ENCODE data around the gene MKLN1.
A peak's percentile ranks its signal among the peaks of the same experiment; 100 is the strongest.

Gene MKLN1

GRCh38 chr7:131466735-131467365, 139.2 kb downstream of the MKLN1 start:
- no peak overlapping the region for H3K9ac ChIP-seq (ENCODE audit: low read depth, low read length)
- no peaks in the 10 kb centered on the region for H3K9me3 ChIP-seq (ENCODE audit: control insufficient read depth, insufficient read depth, low read length)
- peaks cover 78% of the 10 kb centered on the region for H3K36me3 ChIP-seq (ENCODE audit: control insufficient read depth, insufficient read depth, low read length)
- no peaks in the 10 kb centered on the region for H3K4me1 ChIP-seq (ENCODE audit: control insufficient read depth, insufficient read depth, low read length)
- H3K27me3 ChIP-seq (ENCODE audit: control insufficient read depth, insufficient read depth, low read length): no peaks in the 10 kb centered on the region
- H3K27ac ChIP-seq (ENCODE audit: low read depth, low read length): no peak overlapping the region
- no peak overlapping the region for H3K4me3 ChIP-seq (ENCODE audit: low read depth, low read length)

GRCh38 chr7:131467788-131468187, 140.1 kb downstream of the MKLN1 start:
- H3K36me3 ChIP-seq (ENCODE audit: control insufficient read depth, insufficient read depth, low read length): peaks cover 80% of the 10 kb centered on the region

GRCh38 chr7:131471250-131472004, 143.8 kb downstream of the MKLN1 start:
- no peak overlapping the region for H3K4me3 ChIP-seq (ENCODE audit: low read depth, low read length)
- no peaks in the 10 kb centered on the region for H3K27me3 ChIP-seq (ENCODE audit: control insufficient read depth, insufficient read depth, low read length)
- no peaks in the 10 kb centered on the region for H3K9me3 ChIP-seq (ENCODE audit: control insufficient read depth, insufficient read depth, low read length)
- H3K27ac ChIP-seq (ENCODE audit: low read depth, low read length): peak overlapping the region; percentile 59
- H3K36me3 ChIP-seq (ENCODE audit: control insufficient read depth, insufficient read depth, low read length): peaks cover 71% of the 10 kb centered on the region
- no peak overlapping the region for H3K9ac ChIP-seq (ENCODE audit: low read depth, low read length)
- no peaks in the 10 kb centered on the region for H3K4me1 ChIP-seq (ENCODE audit: control insufficient read depth, insufficient read depth, low read length)

More at GRCh38 chr7:131467788-131468187, 140.1 kb downstream of the MKLN1 start:
- Histone ChIP-seq H3K4me3 (ENCODE audit: low read depth, low read length) (no peak overlapping the region), H3K9me3 (ENCODE audit: control insufficient read depth, insufficient read depth, low read length) (no peaks in the 10 kb centered on the region), H3K9ac (ENCODE audit: low read depth, low read length) (no peak overlapping the region), H3K27ac (ENCODE audit: low read depth, low read length) (no peak overlapping the region), H3K4me1 (ENCODE audit: control insufficient read depth, insufficient read depth, low read length) (no peaks in the 10 kb centered on the region), H3K27me3 (ENCODE audit: control insufficient read depth, insufficient read depth, low read length) (no peaks in the 10 kb centered on the region)

- no peaks in the 10 kb centered on the region for H3K27me3 ChIP-seq (ENCODE audit: control insufficient read depth, insufficient read depth, low read length)
- peaks cover 31% of the 10 kb centered on the region for H3K36me3 ChIP-seq (ENCODE audit: control insufficient read depth, insufficient read depth, low read length)
- no peaks in the 10 kb centered on the region for H3K4me1 ChIP-seq (ENCODE audit: control insufficient read depth, insufficient read depth, low read length)
- no peak overlapping the region for H3K27ac ChIP-seq (ENCODE audit: low read depth, low read length)
- H3K4me3 ChIP-seq (ENCODE audit: low read depth, low read length): no peak overlapping the region
- H3K9me3 ChIP-seq (ENCODE audit: control insufficient read depth, insufficient read depth, low read length): no peaks in the 10 kb centered on the region
- no peak overlapping the region for H3K9ac ChIP-seq (ENCODE audit: low read depth, low read length)
Observed at GRCh38 chr7:131476740-131477139, 149.1 kb downstream of the MKLN1 start.

GRCh38 chr7:131480384-131481315, 153.0 kb downstream of the MKLN1 start:
- H3K27me3 ChIP-seq (ENCODE audit: control insufficient read depth, insufficient read depth, low read length): no peaks in the 10 kb centered on the region
- H3K27ac ChIP-seq (ENCODE audit: low read depth, low read length): peak overlapping the region; percentile 59
- peaks cover 11% of the 10 kb centered on the region for H3K36me3 ChIP-seq (ENCODE audit: control insufficient read depth, insufficient read depth, low read length)
- no peaks in the 10 kb centered on the region for H3K9me3 ChIP-seq (ENCODE audit: control insufficient read depth, insufficient read depth, low read length)
- no peak overlapping the region for H3K4me3 ChIP-seq (ENCODE audit: low read depth, low read length)
- H3K4me1 ChIP-seq (ENCODE audit: control insufficient read depth, insufficient read depth, low read length): no peaks in the 10 kb centered on the region
- H3K9ac ChIP-seq (ENCODE audit: low read depth, low read length): no peak overlapping the region

GRCh38 chr7:131482800-131483199, 155.1 kb downstream of the MKLN1 start:
- H3K27ac ChIP-seq (ENCODE audit: low read depth, low read length): no peak overlapping the region
- H3K9ac ChIP-seq (ENCODE audit: low read depth, low read length): no peak overlapping the region
- H3K36me3 ChIP-seq (ENCODE audit: control insufficient read depth, insufficient read depth, low read length): peaks cover 15% of the 10 kb centered on the region

GRCh38 chr7:131483586-131483985, 155.9 kb downstream of the MKLN1 start:
- Histone ChIP-seq H3K9ac (ENCODE audit: low read depth, low read length) (no peak overlapping the region), H3K36me3 (ENCODE audit: control insufficient read depth, insufficient read depth, low read length) (peaks cover 14% of the 10 kb centered on the region), H3K4me3 (ENCODE audit: low read depth, low read length) (no peak overlapping the region), H3K4me1 (ENCODE audit: control insufficient read depth, insufficient read depth, low read length) (no peaks in the 10 kb centered on the region), H3K9me3 (ENCODE audit: control insufficient read depth, insufficient read depth, low read length) (no peaks in the 10 kb centered on the region), H3K27ac (ENCODE audit: low read depth, low read length) (no peak overlapping the region), H3K27me3 (ENCODE audit: control insufficient read depth, insufficient read depth, low read length) (no peaks in the 10 kb centered on the region)

More at GRCh38 chr7:131482800-131483199, 155.1 kb downstream of the MKLN1 start:
- Histone ChIP-seq H3K27me3 (ENCODE audit: control insufficient read depth, insufficient read depth, low read length) (no peaks in the 10 kb centered on the region), H3K9me3 (ENCODE audit: control insufficient read depth, insufficient read depth, low read length) (no peaks in the 10 kb centered on the region), H3K4me1 (ENCODE audit: control insufficient read depth, insufficient read depth, low read length) (no peaks in the 10 kb centered on the region), H3K4me3 (ENCODE audit: low read depth, low read length) (no peak overlapping the region)

GRCh38 chr7:131486346-131486745, 158.7 kb downstream of the MKLN1 start:
- no peak overlapping the region for H3K27ac ChIP-seq (ENCODE audit: low read depth, low read length)

GRCh38 chr7:131487217-131487616, 159.5 kb downstream of the MKLN1 start:
- no peaks in the 10 kb centered on the region for H3K27me3 ChIP-seq (ENCODE audit: control insufficient read depth, insufficient read depth, low read length)
- no peaks in the 10 kb centered on the region for H3K4me1 ChIP-seq (ENCODE audit: control insufficient read depth, insufficient read depth, low read length)
- H3K36me3 ChIP-seq (ENCODE audit: control insufficient read depth, insufficient read depth, low read length): peaks cover 9% of the 10 kb centered on the region; the same call in 1 of the 2 replicates
- H3K27ac ChIP-seq (ENCODE audit: low read depth, low read length): no peak overlapping the region
- H3K9me3 ChIP-seq (ENCODE audit: control insufficient read depth, insufficient read depth, low read length): no peaks in the 10 kb centered on the region
- no peak overlapping the region for H3K9ac ChIP-seq (ENCODE audit: low read depth, low read length)
- no peak overlapping the region for H3K4me3 ChIP-seq (ENCODE audit: low read depth, low read length)

More at GRCh38 chr7:131486346-131486745, 158.7 kb downstream of the MKLN1 start:
- Histone ChIP-seq H3K4me3 (ENCODE audit: low read depth, low read length) (no peak overlapping the region), H3K27me3 (ENCODE audit: control insufficient read depth, insufficient read depth, low read length) (no peaks in the 10 kb centered on the region), H3K9me3 (ENCODE audit: control insufficient read depth, insufficient read depth, low read length) (no peaks in the 10 kb centered on the region), H3K9ac (ENCODE audit: low read depth, low read length) (no peak overlapping the region), H3K36me3 (ENCODE audit: control insufficient read depth, insufficient read depth, low read length) (peaks cover 9% of the 10 kb centered on the region; the same call in 1 of the 2 replicates), H3K4me1 (ENCODE audit: control insufficient read depth, insufficient read depth, low read length) (no peaks in the 10 kb centered on the region)

GRCh38 chr7:131488361-131488760, 160.7 kb downstream of the MKLN1 start:
- Histone ChIP-seq H3K9ac (ENCODE audit: low read depth, low read length) (no peak overlapping the region), H3K27ac (ENCODE audit: low read depth, low read length) (no peak overlapping the region), H3K4me1 (ENCODE audit: control insufficient read depth, insufficient read depth, low read length) (no peaks in the 10 kb centered on the region), H3K27me3 (ENCODE audit: control insufficient read depth, insufficient read depth, low read length) (no peaks in the 10 kb centered on the region), H3K36me3 (ENCODE audit: control insufficient read depth, insufficient read depth, low read length) (peaks cover 9% of the 10 kb centered on the region; the same call in 1 of the 2 replicates), H3K4me3 (ENCODE audit: low read depth, low read length) (no peak overlapping the region), H3K9me3 (ENCODE audit: control insufficient read depth, insufficient read depth, low read length) (no peaks in the 10 kb centered on the region)

Data from HUES48 (cell line).